Kidney (tissue), 14 donors: ENCODE measurements around the gene NKPD1. TPM values are rescaled to one million over a fixed set of nuclear protein-coding genes. Genes with fewer than 3 reads are reported as not detected.

ENCODE experiments used
- DNase-seq, 5 donors: peaks; one replicate each; pipeline ENCODE4 v3.0.0-alpha.2; 2013 to 2020
- FAIRE-seq: peaks from 2 replicates; lab custom pipeline; 2012; peaks lifted over from hg19 to GRCh38; lab: Jason Lieb, UNC
- H3K27ac ChIP-seq, 2 donors: one replicate each; pipeline ENCODE4 v1.7.0; 2013; ENCODE audit warnings: low read depth in 2 of 2, low read length in 2 of 2, inconsistent platforms in 1 of 2
- H3K27me3 ChIP-seq: one replicate; pipeline ENCODE4 v1.7.1; 2013; ENCODE audit warnings: low read length, inconsistent platforms; ENCODE audit not compliant: control insufficient read depth, insufficient read depth
- H3K36me3 ChIP-seq, 3 donors: one replicate each; pipeline versions ENCODE4 v1.7.0 to v1.7.1; 2013; ENCODE audit warnings: low read length in 3 of 3, control low read depth in 1 of 3, inconsistent platforms in 1 of 3; ENCODE audit not compliant: insufficient read depth in 3 of 3, control insufficient read depth in 2 of 3
- H3K4me1 ChIP-seq, 3 donors: one replicate each; pipeline versions ENCODE4 v1.7.0 to v1.7.1; 2013; ENCODE audit warnings: low read length in 3 of 3, inconsistent platforms in 1 of 3, low read depth in 1 of 3; ENCODE audit not compliant: control insufficient read depth in 2 of 3, insufficient read depth in 2 of 3
- H3K4me3 ChIP-seq, 3 donors: one replicate each; pipeline versions ENCODE4 v1.7.0 to v1.8.1; 2013; ENCODE audit warnings: low read length in 3 of 3, control low read depth in 1 of 3, inconsistent platforms in 1 of 3
- H3K9ac ChIP-seq, 3 donors: one replicate each; pipeline versions ENCODE4 v1.7.0 to v1.7.1; 2013; ENCODE audit warnings: low read length in 3 of 3, control low read depth in 1 of 3, inconsistent platforms in 1 of 3
- H3K9me3 ChIP-seq, 3 donors: one replicate each; pipeline versions ENCODE4 v1.7.0 to v1.7.1; 2013; ENCODE audit warnings: low read length in 3 of 3, control low read depth in 1 of 3, inconsistent platforms in 1 of 3; ENCODE audit not compliant: control insufficient read depth in 2 of 3, insufficient read depth in 1 of 3
- intact Hi-C: fragments of 100-400 bp; cut with DNase I; formaldehyde crosslinking; loops from one replicate; pipeline ENCODE4 v1.11.1; 2022
- polyA plus RNA-seq: library from polyadenylated mRNA; stranded (reverse); fragments of 350-450 nt; fragmentation: Illumina TruSeq; extraction: RNeasy Lipid Tissue Mini Kit (QIAGEN cat#74804); gene quantifications from one replicate; pipeline ENCODE4 v1.2.3, GENCODE V29; 2014; ENCODE audit warnings: low read depth, low replicate concordance; ENCODE audit not compliant: insufficient read depth
- total RNA-seq: library from RNA; stranded (reverse); fragmentation: NEBNext Ultra II Directional; extraction: Animal tissue kit (Norgen Biotek cat#: 25700); gene quantifications from one replicate; pipeline ENCODE4 v1.2.1, GENCODE V29; 2021
- TF ChIP-seq, protein P1 (sequence below): IDR thresholded peaks from 3 replicates; pipeline ENCODE4 v1.5.1; 2012; ENCODE audit warnings: mild to moderate bottlenecking, moderate library complexity, borderline replicate concordance; ENCODE audit not compliant: insufficient read depth; ENCODE audit errors: extremely low read depth
- donor health status: control.
- donor health status: control.
- donor health status: control.
- donor health status: control.
- donor health status: control.
- donor health status: DM: yes; HTN: yes; CAD: no.
- donor health status: Normal renal cell carcinoma (clear cell type).

NKPD1 gene
- total and polyA plus RNA-seq, 2 donors from 2014 or later = 0.09 TPM; not detected in 1

DNA sequence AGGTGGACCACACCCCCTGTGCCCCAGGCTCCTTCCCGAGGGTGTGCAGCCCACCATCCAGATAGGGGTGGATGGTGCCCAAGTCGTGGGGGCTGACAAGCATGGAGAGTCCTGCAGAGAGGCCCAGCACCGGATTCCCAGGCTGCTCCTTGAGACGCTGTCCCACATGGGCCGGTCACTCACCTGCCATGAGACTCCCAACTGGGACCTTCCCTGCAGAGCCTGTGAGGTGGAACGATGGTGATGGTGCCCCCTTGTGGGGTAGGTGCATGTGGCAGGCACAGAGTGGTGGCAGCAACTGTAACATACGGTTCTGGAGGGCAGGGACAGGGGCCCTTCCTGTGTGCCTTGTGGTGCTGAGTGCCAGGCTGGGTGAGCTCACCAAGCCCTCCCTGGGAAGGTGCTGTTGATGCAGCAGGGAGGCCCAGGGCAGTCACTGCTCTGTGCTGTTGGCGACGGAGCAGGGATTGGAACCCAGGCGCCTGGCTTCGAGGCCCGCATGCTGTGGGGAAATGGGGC is 34.7 kb downstream of the NKPD1 start:
- peak in 4 of 5 donors; percentile 73 to 76 (median 74) for DNase-seq
- no peak for FAIRE-seq
- intact Hi-C loops = no loop called here
- Histone ChIP-seq H3K27me3 (no peaks in the 10 kb centered on the region), H3K27ac (no peak overlapping the region), H3K9me3 (no peaks in the 10 kb centered on the region), H3K9ac (no peak overlapping the region), H3K4me3 (no peak overlapping the region), H3K36me3 (no peaks in the 10 kb centered on the region), H3K4me1 (peaks cover 0 to 20% (median 13%) of the 10 kb centered on the region in 3 donors)
- TF ChIP-seq, protein P1, sequence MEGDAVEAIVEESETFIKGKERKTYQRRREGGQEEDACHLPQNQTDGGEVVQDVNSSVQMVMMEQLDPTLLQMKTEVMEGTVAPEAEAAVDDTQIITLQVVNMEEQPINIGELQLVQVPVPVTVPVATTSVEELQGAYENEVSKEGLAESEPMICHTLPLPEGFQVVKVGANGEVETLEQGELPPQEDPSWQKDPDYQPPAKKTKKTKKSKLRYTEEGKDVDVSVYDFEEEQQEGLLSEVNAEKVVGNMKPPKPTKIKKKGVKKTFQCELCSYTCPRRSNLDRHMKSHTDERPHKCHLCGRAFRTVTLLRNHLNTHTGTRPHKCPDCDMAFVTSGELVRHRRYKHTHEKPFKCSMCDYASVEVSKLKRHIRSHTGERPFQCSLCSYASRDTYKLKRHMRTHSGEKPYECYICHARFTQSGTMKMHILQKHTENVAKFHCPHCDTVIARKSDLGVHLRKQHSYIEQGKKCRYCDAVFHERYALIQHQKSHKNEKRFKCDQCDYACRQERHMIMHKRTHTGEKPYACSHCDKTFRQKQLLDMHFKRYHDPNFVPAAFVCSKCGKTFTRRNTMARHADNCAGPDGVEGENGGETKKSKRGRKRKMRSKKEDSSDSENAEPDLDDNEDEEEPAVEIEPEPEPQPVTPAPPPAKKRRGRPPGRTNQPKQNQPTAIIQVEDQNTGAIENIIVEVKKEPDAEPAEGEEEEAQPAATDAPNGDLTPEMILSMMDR = peak; percentile 60

DNA sequence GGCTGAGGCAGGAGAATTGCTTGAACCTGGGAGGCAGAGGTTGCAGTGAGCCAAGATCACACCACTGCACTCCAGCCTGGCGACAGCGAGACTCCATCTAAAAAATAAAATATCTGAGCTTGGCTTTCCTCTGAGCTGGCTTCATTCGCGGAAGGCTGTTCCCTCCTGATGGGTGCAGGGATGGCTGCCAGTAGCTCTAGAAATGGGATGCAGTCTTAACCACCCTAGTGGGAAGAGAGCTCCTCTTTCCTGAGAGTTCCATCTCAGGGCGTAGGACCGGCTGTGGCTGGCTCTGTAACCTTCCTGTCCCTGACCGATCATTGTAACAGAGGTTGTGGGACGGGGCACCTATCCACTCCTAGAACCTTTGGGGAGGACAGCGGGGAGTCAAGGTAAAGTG is 35.4 kb downstream of the NKPD1 start:
- TF ChIP-seq, protein P1 = no peak
- H3K9ac ChIP-seq = no peak overlapping the region
- H3K27ac ChIP-seq = no peak overlapping the region
- no peaks in the 10 kb centered on the region for H3K36me3 ChIP-seq
- H3K9me3 ChIP-seq = no peaks in the 10 kb centered on the region
- DNase-seq = no peak
- intact Hi-C loops = no loop called here
- H3K4me3 ChIP-seq = no peak overlapping the region
- peaks cover 0 to 19% (median 8%) of the 10 kb centered on the region in 3 donors for H3K4me1 ChIP-seq
- no peak for FAIRE-seq
- H3K27me3 ChIP-seq = no peaks in the 10 kb centered on the region

DNA sequence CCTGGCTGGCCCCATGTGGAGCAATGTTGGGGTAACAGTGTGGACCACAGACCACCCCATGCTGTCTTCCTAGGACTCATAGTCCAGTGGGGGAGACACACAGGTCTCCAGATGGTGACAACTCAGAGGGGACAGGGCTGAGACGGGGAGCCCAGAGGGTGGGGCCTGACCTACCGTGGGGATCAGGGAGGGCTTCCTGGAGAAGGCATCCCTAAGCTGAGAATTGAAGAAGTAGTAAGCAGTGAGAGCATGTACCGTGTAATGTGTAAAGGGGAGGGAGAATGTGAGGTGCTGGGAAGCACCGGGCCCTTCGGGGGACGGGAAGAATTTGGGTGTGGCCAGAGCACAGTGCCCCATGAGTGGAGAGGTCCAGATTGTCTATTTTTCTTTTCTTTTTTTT is 36.8 kb downstream of the NKPD1 start:
- Histone ChIP-seq H3K36me3 (no peaks in the 10 kb centered on the region), H3K27ac (no peak overlapping the region), H3K4me3 (no peak overlapping the region), H3K27me3 (no peaks in the 10 kb centered on the region), H3K9ac (no peak overlapping the region), H3K9me3 (no peaks in the 10 kb centered on the region), H3K4me1 (peaks cover 0 to 15% (median 7%) of the 10 kb centered on the region in 3 donors)
- intact Hi-C loops = no loop called here
- no peak for FAIRE-seq
- TF ChIP-seq, protein P1 = no peak
- no peak for DNase-seq

DNA sequence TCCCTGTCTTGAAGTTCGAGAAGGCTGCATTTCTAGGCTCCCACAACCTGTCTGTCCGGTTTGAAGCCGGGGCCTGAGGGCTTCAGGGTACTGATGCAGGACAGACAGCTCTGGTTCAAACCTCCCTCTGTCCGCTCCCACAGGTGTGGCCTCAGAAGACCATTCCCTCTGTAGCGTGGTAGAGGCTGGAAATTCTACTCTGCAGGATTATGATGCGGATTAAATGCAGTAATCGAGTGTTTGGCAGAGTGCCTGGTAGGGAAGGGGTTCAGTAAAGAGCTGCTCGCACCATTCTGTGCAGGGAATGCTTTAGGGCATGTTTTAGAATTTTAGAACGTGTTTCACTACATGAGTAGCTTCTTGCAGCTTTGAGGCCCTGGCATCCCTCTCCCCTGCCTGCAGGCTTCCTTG is 37.3 kb downstream of the NKPD1 start:
- intact Hi-C loops = no loop called here
- no peak overlapping the region for H3K27ac ChIP-seq
- H3K9me3 ChIP-seq = no peaks in the 10 kb centered on the region
- FAIRE-seq (no peak), DNase-seq (peak in 3 of 5 donors; percentile 66 to 69 (median 69))
- H3K36me3 ChIP-seq = no peaks in the 10 kb centered on the region
- no peak overlapping the region for H3K4me3 ChIP-seq
- no peak overlapping the region for H3K9ac ChIP-seq
- no peaks in the 10 kb centered on the region for H3K27me3 ChIP-seq
- TF ChIP-seq, protein P1 = no peak
- H3K4me1 ChIP-seq = peaks cover 0 to 15% (median 7%) of the 10 kb centered on the region in 3 donors
